Measurements from ENCODE around the gene COG5.

The COG5 gene

GRCh38 chr7:107302250-107302847, 261.4 kb downstream of the COG5 start:
- Histone ChIP-seq H3K4ac (ENCODE audit: low read depth, low read length) (no peak overlapping the region), H2BK15ac (replicated peaks; ENCODE audit: low read depth) (no peak overlapping the region), H2BK120ac (ENCODE audit: low read depth, low read length) (no peak overlapping the region), H3K27ac (ENCODE audit: low read depth, low read length) (no peak overlapping the region), H3K23ac (ENCODE audit: low read length) (no peak overlapping the region), H3K4me3 (ENCODE audit: low read length) (no peak overlapping the region), H3K4me1 (ENCODE audit: control insufficient read depth, low read depth, low read length) (no peaks in the 10 kb centered on the region), H3K36me3 (ENCODE audit: control insufficient read depth, insufficient read depth, low read length) (no peaks in the 10 kb centered on the region), H2AK5ac (ENCODE audit: low read length) (no peak overlapping the region), H3K18ac (ENCODE audit: low read length) (no peak overlapping the region), H3K79me1 (ENCODE audit: low read length) (no peaks in the 10 kb centered on the region), H4K8ac (ENCODE audit: low read depth, low read length) (no peak overlapping the region), H3K9ac (ENCODE audit: low read length) (no peak overlapping the region), H3K56ac (ENCODE audit: low read length) (no peak overlapping the region), H4K5ac (ENCODE audit: low read length) (no peak overlapping the region), H2BK5ac (ENCODE audit: low read length) (no peak overlapping the region), H3K79me2 (ENCODE audit: control insufficient read depth, insufficient read depth, low read length) (no peaks in the 10 kb centered on the region), H3K4me2 (ENCODE audit: low read length) (no peak overlapping the region), H3K27me3 (ENCODE audit: insufficient read depth, low read length, poor library complexity) (no peaks in the 10 kb centered on the region)
- WGBS (ENCODE audit: extremely low coverage, insufficient coverage, low lambda C conversion rate) = no CpG with 5 or more reads among the region's 2 CpGs
- no peak for DNase-seq

- no peaks in the 10 kb centered on the region for H3K79me2 ChIP-seq (ENCODE audit: control insufficient read depth, insufficient read depth, low read length)
- H3K4me2 ChIP-seq (ENCODE audit: low read length) = no peak overlapping the region
- H2BK15ac ChIP-seq (replicated peaks; ENCODE audit: low read depth) = no peak overlapping the region
- H4K5ac ChIP-seq (ENCODE audit: low read length) = no peak overlapping the region
- H3K23ac ChIP-seq (ENCODE audit: low read length) = no peak overlapping the region
- no peak overlapping the region for H3K27ac ChIP-seq (ENCODE audit: low read depth, low read length)
- no peak overlapping the region for H2BK5ac ChIP-seq (ENCODE audit: low read length)
- no peak overlapping the region for H3K4ac ChIP-seq (ENCODE audit: low read depth, low read length)
- DNase-seq = peak; percentile 58
- no peak overlapping the region for H3K4me3 ChIP-seq (ENCODE audit: low read length)
- H3K4me1 ChIP-seq (ENCODE audit: control insufficient read depth, low read depth, low read length) = peaks cover 10% of the 10 kb centered on the region
- no peak overlapping the region for H4K8ac ChIP-seq (ENCODE audit: low read depth, low read length)
- no peaks in the 10 kb centered on the region for H3K79me1 ChIP-seq (ENCODE audit: low read length)
- no peak overlapping the region for H3K18ac ChIP-seq (ENCODE audit: low read length)
- no peak overlapping the region for H3K9ac ChIP-seq (ENCODE audit: low read length)
- no CpG with 5 or more reads among the region's 1 CpG for whole genome bisulfite sequencing (ENCODE audit: extremely low coverage, insufficient coverage, low lambda C conversion rate)
- no peak overlapping the region for H2AK5ac ChIP-seq (ENCODE audit: low read length)
- no peak overlapping the region for H3K56ac ChIP-seq (ENCODE audit: low read length)
- no peak overlapping the region for H2BK120ac ChIP-seq (ENCODE audit: low read depth, low read length)
- no peaks in the 10 kb centered on the region for H3K27me3 ChIP-seq (ENCODE audit: insufficient read depth, low read length, poor library complexity)
- no peaks in the 10 kb centered on the region for H3K36me3 ChIP-seq (ENCODE audit: control insufficient read depth, insufficient read depth, low read length)
Measured at GRCh38 chr7:107294182-107294581, 269.5 kb downstream of the COG5 start.

- Histone ChIP-seq H3K79me1 (ENCODE audit: low read length) (no peaks in the 10 kb centered on the region), H3K79me2 (ENCODE audit: control insufficient read depth, insufficient read depth, low read length) (no peaks in the 10 kb centered on the region), H3K4me2 (ENCODE audit: low read length) (no peak overlapping the region), H4K5ac (ENCODE audit: low read length) (no peak overlapping the region), H2BK15ac (replicated peaks; ENCODE audit: low read depth) (no peak overlapping the region), H4K8ac (ENCODE audit: low read depth, low read length) (no peak overlapping the region), H2BK5ac (ENCODE audit: low read length) (no peak overlapping the region), H2AK5ac (ENCODE audit: low read length) (no peak overlapping the region), H3K27ac (ENCODE audit: low read depth, low read length) (no peak overlapping the region), H3K18ac (ENCODE audit: low read length) (no peak overlapping the region), H3K9ac (ENCODE audit: low read length) (no peak overlapping the region), H3K4me3 (ENCODE audit: low read length) (no peak overlapping the region), H3K4ac (ENCODE audit: low read depth, low read length) (no peak overlapping the region), H2BK120ac (ENCODE audit: low read depth, low read length) (no peak overlapping the region), H3K27me3 (ENCODE audit: insufficient read depth, low read length, poor library complexity) (no peaks in the 10 kb centered on the region), H3K36me3 (ENCODE audit: control insufficient read depth, insufficient read depth, low read length) (no peaks in the 10 kb centered on the region), H3K23ac (ENCODE audit: low read length) (no peak overlapping the region), H3K4me1 (ENCODE audit: control insufficient read depth, low read depth, low read length) (peaks cover 10% of the 10 kb centered on the region), H3K56ac (ENCODE audit: low read length) (no peak overlapping the region)
- no CpG with 5 or more reads among the region's 2 CpGs for WGBS (ENCODE audit: extremely low coverage, insufficient coverage, low lambda C conversion rate)
- no peak for DNase-seq
Measured at GRCh38 chr7:107292591-107292990, 271.1 kb downstream of the COG5 start.

GRCh38 chr7:107291434-107291833, 272.3 kb downstream of the COG5 start:
- H3K9ac ChIP-seq (ENCODE audit: low read length) = no peak overlapping the region
- no peak overlapping the region for H4K8ac ChIP-seq (ENCODE audit: low read depth, low read length)
- no peak overlapping the region for H2BK5ac ChIP-seq (ENCODE audit: low read length)
- H2BK120ac ChIP-seq (ENCODE audit: low read depth, low read length) = no peak overlapping the region
- no peak overlapping the region for H4K5ac ChIP-seq (ENCODE audit: low read length)
- H3K36me3 ChIP-seq (ENCODE audit: control insufficient read depth, insufficient read depth, low read length) = no peaks in the 10 kb centered on the region
- H3K23ac ChIP-seq (ENCODE audit: low read length) = no peak overlapping the region
- no peak overlapping the region for H3K4me2 ChIP-seq (ENCODE audit: low read length)
- no peak overlapping the region for H3K27ac ChIP-seq (ENCODE audit: low read depth, low read length)
- no peak overlapping the region for H3K4ac ChIP-seq (ENCODE audit: low read depth, low read length)
- no peaks in the 10 kb centered on the region for H3K27me3 ChIP-seq (ENCODE audit: insufficient read depth, low read length, poor library complexity)
- H3K79me1 ChIP-seq (ENCODE audit: low read length) = no peaks in the 10 kb centered on the region
- H3K18ac ChIP-seq (ENCODE audit: low read length) = peak overlapping the region; percentile 9
- no CpG with 5 or more reads among the region's 1 CpG for WGBS (ENCODE audit: extremely low coverage, insufficient coverage, low lambda C conversion rate)
- no peak overlapping the region for H3K56ac ChIP-seq (ENCODE audit: low read length)
- H2AK5ac ChIP-seq (ENCODE audit: low read length) = no peak overlapping the region
- no peak overlapping the region for H3K4me3 ChIP-seq (ENCODE audit: low read length)
- H3K4me1 ChIP-seq (ENCODE audit: control insufficient read depth, low read depth, low read length) = peaks cover 10% of the 10 kb centered on the region
- H3K79me2 ChIP-seq (ENCODE audit: control insufficient read depth, insufficient read depth, low read length) = no peaks in the 10 kb centered on the region
- no peak overlapping the region for H2BK15ac ChIP-seq (replicated peaks; ENCODE audit: low read depth)
- DNase-seq = peak; percentile 38

- H4K8ac ChIP-seq (ENCODE audit: low read depth, low read length) = no peak overlapping the region
- H3K27me3 ChIP-seq (ENCODE audit: insufficient read depth, low read length, poor library complexity) = no peaks in the 10 kb centered on the region
- H3K18ac ChIP-seq (ENCODE audit: low read length) = no peak overlapping the region
- no peak overlapping the region for H2BK15ac ChIP-seq (replicated peaks; ENCODE audit: low read depth)
- no peak for DNase-seq
- no peak overlapping the region for H3K23ac ChIP-seq (ENCODE audit: low read length)
- H3K79me1 ChIP-seq (ENCODE audit: low read length) = no peaks in the 10 kb centered on the region
- H2BK5ac ChIP-seq (ENCODE audit: low read length) = no peak overlapping the region
- no peak overlapping the region for H3K4ac ChIP-seq (ENCODE audit: low read depth, low read length)
- no peak overlapping the region for H2AK5ac ChIP-seq (ENCODE audit: low read length)
- no peaks in the 10 kb centered on the region for H3K79me2 ChIP-seq (ENCODE audit: control insufficient read depth, insufficient read depth, low read length)
- no peak overlapping the region for H2BK120ac ChIP-seq (ENCODE audit: low read depth, low read length)
- no peak overlapping the region for H3K9ac ChIP-seq (ENCODE audit: low read length)
- H3K4me1 ChIP-seq (ENCODE audit: control insufficient read depth, low read depth, low read length) = peaks cover 8% of the 10 kb centered on the region
- no peak overlapping the region for H3K27ac ChIP-seq (ENCODE audit: low read depth, low read length)
- no peak overlapping the region for H3K4me3 ChIP-seq (ENCODE audit: low read length)
- H3K4me2 ChIP-seq (ENCODE audit: low read length) = no peak overlapping the region
- no peaks in the 10 kb centered on the region for H3K36me3 ChIP-seq (ENCODE audit: control insufficient read depth, insufficient read depth, low read length)
- WGBS (ENCODE audit: extremely low coverage, insufficient coverage, low lambda C conversion rate) = 100% methylated on average over 1 of the region's 4 CpGs
- no peak overlapping the region for H3K56ac ChIP-seq (ENCODE audit: low read length)
- no peak overlapping the region for H4K5ac ChIP-seq (ENCODE audit: low read length)
Measured at GRCh38 chr7:107286751-107287621, 276.7 kb downstream of the COG5 start.

Measured in mesendoderm (in vitro differentiated cells).